Right lung (tissue), 5 donors: ENCODE results near the gene MOB3B. TPM values are rescaled to one million over a fixed set of nuclear protein-coding genes. Genes with fewer than 3 reads are reported as not detected.

Source experiments
- DNase-seq, 2 donors: peaks; one replicate each; pipeline ENCODE4 v3.0.0-alpha.2; 2013
- polyA plus RNA-seq, 5 donors: library from polyadenylated mRNA; unstranded; fragments of 120-200 nt; gene quantifications; one replicate each; pipeline versions ENCODE4 v1.2.1 to v1.2.3, GENCODE V29; 2013; ENCODE audit warnings: inconsistent platforms in 1 of 5, low replicate concordance in 1 of 5; ENCODE audit not compliant: insufficient read length in 5 of 5, insufficient read depth in 1 of 5

MOB3B gene
- polyA plus RNA-seq, 5 donors = 13.2 to 19.1 (median 15.8) TPM

DNA sequence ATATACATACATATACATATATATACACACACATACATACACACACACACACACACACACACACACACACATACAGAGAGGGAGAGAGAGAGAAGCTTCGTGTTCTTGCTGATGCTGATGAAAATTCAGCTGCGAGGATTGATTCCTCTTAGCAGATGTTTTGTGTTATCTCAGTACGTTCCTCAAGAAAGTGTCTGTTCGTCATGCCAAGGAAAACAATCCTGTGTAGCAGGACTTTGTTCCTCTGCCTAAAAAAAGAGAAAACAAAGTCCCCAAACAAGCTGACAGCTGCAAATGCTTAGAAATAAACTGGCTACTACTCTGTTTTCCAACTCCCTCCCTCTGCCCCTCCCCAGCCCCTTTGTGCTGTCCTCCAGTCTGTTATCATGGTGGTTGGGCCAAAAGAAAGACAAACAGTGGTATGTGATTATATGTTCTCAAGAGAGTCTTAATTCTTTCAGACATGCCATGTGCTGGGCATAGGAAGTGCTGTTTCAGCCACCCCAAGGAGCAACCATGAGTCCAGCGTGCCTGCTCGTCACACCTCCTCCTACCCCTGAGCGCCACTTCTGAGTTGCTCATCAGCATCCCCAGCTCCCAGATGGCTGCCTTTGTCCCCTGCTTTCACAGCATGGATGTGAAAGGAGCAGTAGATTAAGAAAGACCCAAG is 161.2 kb downstream of the MOB3B start:
- DNase-seq = peak; percentile 89 to 92

DNA sequence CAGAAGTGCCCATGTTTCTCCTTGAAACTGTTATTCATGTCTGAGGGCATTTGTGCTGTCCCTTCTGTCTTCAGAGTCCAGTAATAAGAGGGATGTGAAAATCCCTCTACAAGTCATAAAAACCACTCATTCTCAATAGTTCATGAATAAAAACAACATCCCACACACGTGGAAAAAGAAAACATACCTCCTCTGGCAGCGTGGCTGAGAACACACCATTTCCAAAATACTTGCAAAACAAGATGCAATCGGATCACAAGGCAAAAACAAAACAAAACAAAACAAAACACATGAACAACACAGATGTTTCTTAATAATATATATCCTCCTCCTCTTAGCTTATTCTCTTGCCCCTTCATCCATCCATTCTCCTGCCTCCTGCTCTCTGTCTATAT is 161.7 kb downstream of the MOB3B start:
- DNase-seq = no peak

DNA sequence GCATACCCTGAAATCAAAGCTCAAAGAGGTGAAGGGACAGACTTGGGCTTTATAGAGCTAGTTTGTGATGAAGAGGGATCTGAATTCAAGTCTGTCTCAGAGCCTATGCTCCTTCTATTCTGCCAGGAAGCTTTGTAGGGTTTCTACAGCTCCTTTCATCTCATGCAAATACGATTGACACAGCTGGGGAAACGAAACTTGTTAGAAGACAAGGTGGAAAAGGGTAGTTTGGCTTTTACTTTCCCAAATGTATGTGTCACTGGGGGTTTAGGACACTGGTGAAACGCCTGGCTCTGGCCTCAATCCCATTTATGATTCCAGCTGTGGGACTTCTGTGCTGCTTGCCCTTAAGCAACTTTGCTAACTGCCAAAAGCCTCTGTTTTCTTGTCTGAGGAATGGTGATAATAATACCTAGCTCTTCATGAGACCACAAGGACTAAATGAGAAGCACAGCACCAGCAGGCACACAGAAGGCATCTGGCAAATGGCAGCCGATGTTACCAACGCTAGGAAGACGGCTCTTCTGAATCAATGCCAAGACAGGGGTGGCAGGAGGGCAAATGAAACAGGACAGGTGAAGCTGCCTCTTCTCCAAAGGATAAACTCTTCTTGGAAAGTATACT is 162.3 kb downstream of the MOB3B start:
- no peak for DNase-seq

DNA sequence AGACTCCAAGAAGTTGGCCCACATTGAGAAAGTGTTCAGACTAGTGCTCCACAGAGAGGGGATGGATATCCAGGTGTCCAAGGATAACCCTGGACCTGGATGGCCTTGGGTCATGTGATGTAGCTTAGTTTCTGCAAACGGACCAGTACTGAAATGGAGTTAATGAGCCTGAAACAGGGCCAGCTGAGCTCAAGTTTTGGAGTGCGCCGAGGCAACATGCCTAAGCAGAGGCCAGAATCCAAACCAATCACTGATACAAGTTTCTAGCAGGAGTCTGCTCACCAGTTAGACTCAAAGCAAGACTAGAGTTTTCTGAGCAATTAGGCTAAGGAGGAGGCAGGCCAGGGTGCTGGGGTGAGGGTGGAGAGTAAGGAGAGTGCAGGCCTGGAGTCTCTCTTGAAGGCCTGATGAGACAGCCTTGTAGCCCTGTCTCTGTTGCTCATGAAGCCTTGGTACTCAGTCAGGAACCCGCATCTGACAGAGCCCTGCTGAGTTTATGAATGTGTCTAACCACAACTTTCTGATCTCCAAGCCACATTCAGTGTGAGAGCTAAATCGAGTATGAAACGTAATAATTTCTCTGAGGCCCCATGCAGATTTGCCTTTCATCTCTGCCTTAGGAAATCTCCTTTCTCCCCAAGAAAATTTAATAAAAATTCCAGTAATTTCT is 163.8 kb downstream of the MOB3B start:
- DNase-seq = no peak

DNA sequence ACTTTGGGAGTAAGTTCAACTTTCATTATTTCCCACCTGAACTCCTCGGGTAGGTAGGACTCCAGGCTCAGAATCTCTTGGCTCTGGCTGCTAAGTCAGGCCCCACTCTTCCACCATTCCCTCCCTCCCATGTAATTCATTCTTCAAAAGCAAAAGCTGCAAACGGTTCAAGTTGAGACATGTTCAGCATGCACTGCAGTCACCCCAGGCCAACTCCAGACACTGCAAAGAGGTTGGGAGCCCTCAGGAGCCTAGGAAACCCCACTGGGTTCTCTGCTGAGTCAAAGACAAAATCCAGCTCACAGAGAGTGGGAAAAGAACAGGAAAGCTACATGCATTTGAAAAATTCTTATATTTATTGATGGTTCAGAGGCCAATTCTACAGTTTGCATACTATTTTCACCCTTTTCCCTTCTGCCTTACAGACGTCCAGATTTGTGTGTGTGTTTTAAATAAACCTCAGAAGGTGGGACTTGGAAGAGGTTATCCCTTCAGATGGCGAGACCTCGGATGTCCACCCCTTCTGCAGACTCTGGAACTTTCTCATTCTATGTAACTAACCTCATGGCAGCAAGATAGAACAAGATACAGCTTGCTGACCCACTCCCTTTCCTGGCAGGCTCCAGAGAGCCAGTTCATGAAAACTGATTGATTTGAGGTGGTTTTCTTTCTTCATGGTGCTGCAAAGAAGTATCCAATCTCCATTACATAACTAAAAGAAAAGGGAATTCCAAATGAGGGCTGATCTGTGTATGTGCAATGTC is 167.0 kb downstream of the MOB3B start:
- no peak for DNase-seq

DNA sequence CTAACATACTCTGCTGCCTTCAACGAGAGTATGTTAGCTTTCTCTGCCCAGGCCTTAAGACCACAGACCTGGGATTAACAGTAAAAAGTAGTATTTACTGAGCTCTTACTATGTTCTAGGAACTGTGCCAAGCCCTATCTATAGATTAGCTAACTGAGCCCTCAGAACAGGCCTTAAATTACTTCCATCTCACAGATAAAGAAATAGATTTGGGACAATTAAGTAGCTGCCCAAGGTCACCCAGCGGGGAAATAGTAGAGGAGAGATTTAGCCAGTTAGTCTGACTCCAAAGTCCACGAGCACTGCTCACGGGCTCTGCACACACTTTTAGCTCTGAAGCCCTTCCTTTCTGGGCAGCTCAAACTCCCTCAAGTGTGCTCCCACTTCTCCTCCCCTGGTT is 168.1 kb downstream of the MOB3B start:
- DNase-seq = no peak

DNA sequence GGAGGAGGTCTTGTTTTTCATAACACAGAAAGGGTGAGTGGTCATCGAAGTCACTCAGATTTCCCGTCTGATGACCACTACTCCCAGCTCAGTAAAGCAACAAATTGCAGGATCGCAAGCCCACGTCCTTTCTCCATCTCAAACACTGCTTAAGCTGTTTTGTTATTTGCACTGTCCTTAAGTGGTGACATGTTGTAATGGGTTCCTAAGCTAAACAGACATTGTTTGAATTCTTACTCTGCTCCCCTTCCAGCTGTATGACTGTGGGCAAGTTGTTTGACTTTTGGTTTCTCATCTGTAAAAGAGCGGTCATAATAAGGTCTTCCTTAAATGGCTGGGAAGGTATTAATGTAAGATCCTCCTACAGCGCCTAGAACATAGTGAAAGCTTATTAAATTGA is 169.9 kb downstream of the MOB3B start:
- no peak for DNase-seq

DNA sequence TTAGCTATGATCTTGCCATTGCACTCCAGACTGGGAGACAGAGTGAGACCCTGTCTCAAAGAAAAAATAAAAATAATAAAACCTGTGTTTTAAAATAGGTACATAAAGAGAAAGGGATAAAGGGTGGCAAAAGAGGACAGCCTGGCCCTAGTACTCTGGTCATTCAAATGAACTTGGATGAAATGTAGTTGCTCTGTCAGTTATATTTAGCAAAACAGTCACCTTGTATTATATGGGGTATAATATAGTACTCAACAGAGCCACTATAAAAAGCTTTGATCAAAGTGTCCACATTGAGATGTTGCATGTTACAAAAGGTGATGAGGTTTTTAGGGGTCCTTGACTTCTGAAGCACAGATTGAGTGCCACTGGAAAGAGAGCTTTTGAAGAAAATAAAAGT is 171.6 kb downstream of the MOB3B start:
- no peak for DNase-seq

DNA sequence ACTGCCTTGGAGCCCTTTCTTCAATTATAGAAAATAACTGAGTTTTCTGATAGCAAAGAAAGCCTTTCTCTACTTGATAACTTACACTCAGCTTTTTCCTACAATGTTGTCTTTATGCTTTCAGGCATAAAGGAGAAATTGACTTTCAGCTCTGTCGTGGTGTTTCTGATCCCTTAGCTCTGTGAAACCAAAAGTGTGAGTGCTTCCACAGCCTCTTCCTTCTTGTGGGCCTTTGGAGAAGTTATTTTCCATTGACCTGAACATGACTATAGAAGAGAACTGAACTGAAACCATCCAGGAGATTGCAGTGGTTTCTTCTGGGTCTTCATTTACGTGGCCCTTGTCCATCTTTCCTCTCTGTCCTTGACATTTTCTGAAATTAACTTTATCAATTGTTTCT is 173.2 kb downstream of the MOB3B start:
- DNase-seq = no peak

DNA sequence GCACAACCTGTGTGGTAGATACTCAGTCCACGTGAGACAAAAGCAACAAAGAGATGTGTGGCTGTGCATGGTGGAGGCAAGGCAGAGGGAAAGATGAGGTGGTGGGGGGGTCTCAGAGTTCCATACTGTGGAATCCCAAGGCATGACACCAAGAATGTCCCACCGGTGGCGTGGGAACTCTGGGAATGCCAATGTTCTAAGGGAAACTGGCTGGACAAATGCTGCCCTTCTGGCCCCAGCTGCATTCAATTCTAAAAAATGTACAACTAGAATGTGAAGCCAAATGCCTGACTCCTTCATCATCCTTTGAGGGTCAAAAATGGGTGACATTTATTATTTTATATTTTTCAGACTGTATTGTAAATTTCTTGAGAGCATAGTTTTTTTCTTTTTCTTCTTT is 174.4 kb downstream of the MOB3B start:
- DNase-seq = no peak

DNA sequence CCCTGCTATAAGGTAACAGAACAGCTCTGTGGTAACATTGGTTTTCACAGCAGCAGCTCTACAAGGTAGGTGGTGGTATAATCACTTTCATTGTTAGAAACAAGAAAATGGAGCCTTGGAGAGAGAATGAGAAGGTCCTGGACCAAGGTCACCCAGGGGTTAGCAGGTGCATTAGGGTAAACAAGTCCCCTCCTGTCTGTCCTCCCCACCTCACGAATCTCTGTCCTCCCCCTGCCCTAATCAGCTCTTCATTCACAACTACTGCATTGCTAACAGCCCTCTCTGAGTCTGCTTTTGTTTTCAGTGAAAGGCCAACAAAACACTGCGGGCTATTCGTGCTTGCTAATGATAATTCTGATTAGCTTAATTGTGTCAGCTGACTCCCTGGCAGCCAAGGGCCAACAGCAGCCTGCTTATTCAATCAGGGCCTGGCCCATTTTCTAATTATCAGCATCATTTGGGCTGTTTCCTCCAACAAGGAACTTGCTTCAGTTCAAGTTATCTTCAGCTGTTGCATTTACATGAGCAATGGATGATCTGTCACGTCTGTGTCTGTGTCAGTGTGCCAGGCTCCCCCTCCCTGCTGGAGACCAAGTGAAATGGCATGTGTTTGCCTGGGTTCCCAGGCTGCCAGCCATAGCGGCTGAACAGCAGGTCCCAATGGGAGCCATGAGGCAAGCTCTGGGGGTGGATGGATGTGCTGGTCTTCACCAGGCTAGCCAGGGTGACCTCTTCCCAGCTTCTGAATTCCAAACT is 176.0 kb downstream of the MOB3B start:
- no peak for DNase-seq

DNA sequence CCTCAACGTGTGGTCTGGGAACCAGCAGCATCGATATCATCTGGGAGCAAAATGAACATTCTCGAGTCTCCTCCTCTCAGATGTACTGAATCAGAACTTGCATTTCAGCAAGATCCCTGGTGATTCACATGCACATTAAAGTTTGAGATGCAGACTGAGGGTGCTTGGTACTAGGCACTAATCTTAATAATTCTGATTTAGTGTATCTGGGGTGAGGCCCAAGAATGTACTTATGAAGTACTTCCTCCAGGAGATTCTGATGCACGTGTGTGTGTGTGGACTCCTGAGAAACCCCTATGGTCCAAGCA is 176.5 kb downstream of the MOB3B start:
- DNase-seq = no peak

DNA sequence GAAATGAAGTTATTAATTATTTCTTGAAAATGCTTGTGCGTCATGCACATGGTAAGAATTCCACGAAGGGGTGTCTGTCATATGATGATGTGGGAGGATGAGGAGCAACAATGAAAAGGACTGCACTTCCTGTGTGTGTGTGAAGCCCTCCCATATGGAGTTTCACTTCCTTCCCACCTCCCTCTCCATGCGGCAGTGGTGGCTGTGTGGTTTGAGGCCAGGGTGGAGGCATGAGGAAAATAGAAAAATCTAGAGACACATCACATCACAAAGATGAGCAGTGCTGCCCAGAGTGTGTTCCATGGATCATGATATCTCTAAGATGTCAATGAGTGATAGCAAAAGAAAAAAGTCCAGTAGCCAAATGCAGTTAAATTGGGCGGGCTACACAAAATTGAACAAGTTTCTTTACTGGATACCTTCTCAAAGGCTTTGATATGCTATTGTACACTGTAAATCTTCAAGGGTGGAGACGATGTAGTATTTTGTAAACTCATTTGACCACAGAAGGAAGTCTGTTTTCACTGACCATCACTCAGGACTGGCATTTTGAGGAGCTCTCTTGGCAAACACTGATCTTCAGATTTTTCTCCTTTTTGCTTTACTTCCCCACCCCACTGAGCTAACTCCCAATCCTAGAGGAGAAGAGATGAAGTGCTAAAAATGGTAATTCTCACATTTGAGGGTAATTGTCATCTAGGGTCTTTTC is 177.0 kb downstream of the MOB3B start:
- DNase-seq = no peak

DNA sequence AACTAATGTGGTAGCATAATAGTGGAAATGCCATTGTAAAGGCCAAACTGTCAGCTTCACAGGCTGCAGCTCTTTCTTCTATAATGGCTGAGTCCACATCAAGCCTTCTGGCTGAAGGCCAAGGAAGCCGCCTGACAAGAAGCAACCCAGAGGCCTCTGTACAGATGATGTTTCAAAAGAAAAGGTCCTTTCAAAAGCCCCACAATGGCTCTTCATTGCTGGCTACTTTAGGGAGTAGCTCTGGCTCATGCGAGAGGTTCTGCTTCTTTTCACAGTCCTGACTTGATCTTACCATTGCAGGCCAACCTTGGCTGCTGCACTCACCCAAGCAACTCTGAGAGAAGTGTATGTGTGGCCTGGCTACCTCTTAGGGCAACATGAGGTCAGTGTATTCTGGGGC is 178.2 kb downstream of the MOB3B start:
- DNase-seq = no peak

DNA sequence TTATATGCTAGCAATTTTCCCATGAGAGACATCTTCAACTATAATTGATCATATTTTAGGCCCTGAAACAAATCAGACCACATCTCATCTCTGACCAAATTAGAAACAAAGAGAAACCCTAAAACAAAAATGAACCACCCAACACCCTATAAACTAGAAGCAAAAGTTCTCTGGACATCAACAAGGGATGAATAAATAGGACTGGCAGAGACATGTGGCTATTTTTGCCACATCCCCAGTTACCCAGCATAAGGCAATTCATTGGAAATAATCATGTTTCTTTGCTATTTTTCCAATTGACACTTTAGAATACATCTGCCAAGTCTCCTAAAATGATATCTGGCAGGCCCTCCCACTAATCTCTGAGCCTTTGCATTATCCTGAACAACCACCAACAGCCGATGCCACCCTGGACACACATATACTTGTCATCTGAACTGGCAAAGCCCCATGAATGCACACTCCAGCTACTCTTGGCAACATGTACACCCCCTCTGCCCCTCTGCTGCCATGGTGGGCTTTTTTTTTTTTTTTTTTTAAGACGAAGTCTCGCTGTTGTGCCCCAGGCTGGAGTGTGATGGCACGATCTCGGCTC is 179.1 kb downstream of the MOB3B start:
- DNase-seq = no peak

DNA sequence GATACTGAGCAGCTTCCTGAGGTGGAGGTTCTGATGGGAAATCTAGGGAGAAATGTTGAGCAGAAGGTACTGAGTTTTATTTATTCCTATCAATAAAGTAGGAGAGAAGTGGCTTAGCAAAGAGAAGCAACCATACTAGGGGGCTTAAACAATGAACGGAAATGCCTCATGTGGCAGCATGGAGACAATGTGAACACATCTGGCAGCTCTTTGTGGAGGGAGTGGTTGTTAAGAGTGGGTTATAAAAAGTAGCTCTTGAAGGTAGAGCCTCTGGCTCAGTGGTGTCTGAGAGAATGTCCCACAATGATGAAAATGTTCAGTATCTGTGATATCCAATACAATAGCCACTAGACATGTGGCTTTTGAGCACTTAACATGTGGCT is 179.9 kb downstream of the MOB3B start:
- DNase-seq = no peak

DNA sequence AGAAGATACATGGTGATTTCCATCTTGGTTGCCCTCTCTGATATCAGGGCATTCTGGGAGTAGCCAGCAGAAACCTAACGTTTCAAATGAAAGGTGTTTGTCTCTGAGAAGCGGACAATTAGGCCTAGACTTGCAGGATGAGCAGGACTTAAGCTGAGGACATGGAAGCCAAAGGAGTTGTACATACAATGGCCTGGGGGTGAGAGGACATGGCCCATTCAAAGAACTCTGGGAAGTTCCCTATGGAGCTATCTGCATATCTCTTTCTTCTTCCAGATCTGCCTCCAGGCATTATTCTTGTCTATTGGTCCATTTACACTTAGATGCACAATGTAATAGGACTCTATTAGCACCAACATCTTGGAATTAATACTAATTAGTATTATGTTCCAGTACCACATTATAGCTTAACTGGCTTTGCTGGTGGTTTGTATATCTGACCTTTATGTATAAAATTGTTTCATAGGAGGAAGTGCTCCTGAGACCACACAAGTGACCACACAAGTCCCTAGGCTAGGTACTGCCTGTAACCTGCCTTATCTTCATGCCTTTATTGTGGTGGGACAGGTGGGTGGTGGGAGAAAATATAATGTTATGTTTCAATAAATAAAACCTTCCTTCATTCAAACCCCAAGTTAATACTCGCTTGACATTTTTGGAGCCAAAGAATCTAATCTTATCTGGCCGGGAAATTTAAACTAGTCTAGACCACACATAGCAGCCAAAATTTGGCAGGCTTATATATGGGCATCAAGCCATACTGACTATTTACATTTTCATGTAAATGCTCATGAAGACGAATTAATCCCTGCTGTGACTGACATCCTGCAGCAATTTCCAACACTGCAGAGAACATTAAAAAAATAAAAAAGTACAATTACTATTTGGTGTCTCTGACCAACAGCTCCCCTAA is 180.6 kb downstream of the MOB3B start:
- peak; percentile 57 to 65 for DNase-seq

DNA sequence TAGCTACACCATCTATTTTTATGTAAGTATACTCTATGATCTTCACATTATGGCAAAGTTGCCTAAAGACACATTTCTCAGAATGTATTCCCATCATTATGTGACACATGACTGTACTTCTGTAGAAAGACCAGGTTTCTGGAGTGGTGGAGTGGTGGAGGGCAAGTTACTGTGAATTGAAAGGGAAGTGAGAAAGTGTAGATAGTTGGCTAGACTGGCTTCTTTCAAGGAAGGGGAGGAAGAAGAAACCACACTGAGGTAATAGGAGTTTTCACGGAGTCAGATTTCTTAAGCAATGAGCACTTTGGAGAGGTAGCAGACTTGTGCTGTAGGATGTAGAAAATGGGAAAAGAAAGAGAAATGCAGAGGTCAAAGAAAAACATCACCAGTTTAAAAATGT is 181.7 kb downstream of the MOB3B start:
- DNase-seq = no peak

DNA sequence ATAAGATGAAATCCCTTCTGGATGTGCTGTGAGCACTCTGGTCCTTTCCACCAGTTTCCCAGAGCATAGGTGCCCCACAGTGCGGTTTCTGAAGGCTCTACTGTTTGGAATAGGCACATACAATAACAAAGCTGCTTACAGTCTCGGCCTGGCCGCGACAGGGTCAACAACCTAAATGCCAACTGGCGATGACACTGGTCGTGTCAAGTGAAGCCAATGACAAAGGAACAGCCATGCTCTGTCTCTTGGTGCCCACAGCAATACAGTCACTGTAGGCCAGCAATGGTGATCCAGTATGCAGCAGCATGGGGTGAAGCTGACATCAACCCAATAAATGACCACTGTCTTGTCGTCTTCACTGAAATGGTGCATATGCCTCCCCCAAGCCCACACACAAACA is 184.8 kb downstream of the MOB3B start:
- no peak for DNase-seq
